ENCODE results near the gene AGAP1.
A peak's percentile ranks its signal among the peaks of the same experiment; 100 is the strongest.

- TF ChIP-seq YY1 (IDR thresholded peaks at IDR 0.05): no peak
- no peak for TF ChIP-seq HNF4G (IDR thresholded peaks at IDR 0.05)
- no peak for TF ChIP-seq MAX (IDR thresholded peaks at IDR 0.05)
- TF ChIP-seq CTCF (IDR thresholded peaks at IDR 0.05; ENCODE audit: low read depth, low read length, missing input control): no peak
- no peak for TF ChIP-seq REST (IDR thresholded peaks at IDR 0.05)
- TF ChIP-seq JUND (IDR thresholded peaks at IDR 0.05): no peak
- no peak for TF ChIP-seq RAD21 (IDR thresholded peaks at IDR 0.05)
- TF ChIP-seq ATF3 (IDR thresholded peaks at IDR 0.05): no peak
- peak; percentile 55 to 69 for TF ChIP-seq HNF4A (conservative IDR thresholded peaks at IDR 0.05)
- TF ChIP-seq FOXA1 (IDR thresholded peaks at IDR 0.05): peak; percentile 12
These were observed 496.5 kb downstream of the AGAP1 start for GRCh38 chr2:235990344-235990743.

All from liver (tissue), 3 donors.